Suprapubic skin (tissue), 4 donors: ENCODE measurements around the gene FKBP1B. TPM values are rescaled to one million over a fixed set of nuclear protein-coding genes. Genes with fewer than 3 reads are reported as not detected.

ENCODE experiments used
- DNase-seq, 2 donors: peaks; one replicate each; pipeline ENCODE4 v3.0.0-alpha.2; 2019; ENCODE audit warnings: low spot score in 2 of 2
- H3K27ac ChIP-seq: fragments of 200-600 bp; sonication (generic); one replicate; pipeline ENCODE4 v1.5.1; 2019
- H3K27me3 ChIP-seq: fragments of 200-600 bp; sonication (generic); one replicate; pipeline ENCODE4 v1.5.1; 2019
- H3K36me3 ChIP-seq: fragments of 200-600 bp; sonication (generic); one replicate; pipeline ENCODE4 v1.5.1; 2019
- H3K4me1 ChIP-seq: fragments of 200-600 bp; sonication (generic); one replicate; pipeline ENCODE4 v1.5.1; 2019
- H3K4me3 ChIP-seq: fragments of 200-600 bp; sonication (generic); one replicate; pipeline ENCODE4 v1.5.1; 2019; ENCODE audit warnings: mild to moderate bottlenecking
- H3K9me3 ChIP-seq: fragments of 200-600 bp; sonication (generic); one replicate; pipeline ENCODE4 v1.5.1; 2019
- CTCF ChIP-seq, 2 donors: fragments of 200-600 bp in 1 of 2; fragments of 450-650 bp in 1 of 2; sonication (generic) in 1 of 2; IDR thresholded peaks; one replicate each; pipeline ENCODE4 v1.5.1; 2016 to 2019; ENCODE audit warnings: antibody characterized with exemption in 2 of 2, mild to moderate bottlenecking in 1 of 2, moderate library complexity in 1 of 2
- EP300 ChIP-seq: sonication (generic); formaldehyde crosslinking; IDR thresholded peaks from one replicate; pipeline ENCODE4 v1.6.1; 2017; ENCODE audit warnings: antibody characterized with exemption
- POLR2A ChIP-seq, 2 donors: fragments of 450-650 bp; IDR thresholded peaks; one replicate each; pipeline ENCODE4 v1.6.1; 2017; ENCODE audit warnings: antibody characterized with exemption in 2 of 2, mild to moderate bottlenecking in 2 of 2, moderate library complexity in 2 of 2
- POLR2AphosphoS5 ChIP-seq, 3 donors: sonication (generic); formaldehyde crosslinking; IDR thresholded peaks; one replicate each; pipeline ENCODE4 v1.6.1; 2017; ENCODE audit warnings: antibody characterized with exemption in 3 of 3
- WGBS: methylation state at CpG from one replicate; pipeline ENCODE4 v1.1.5; 2018; 5-methylcytosine and 5-hydroxymethylcytosine counted together
- total RNA-seq, 4 donors: library from RNA; depleted of rRNA; stranded (reverse); fragments of >200 nt; gene quantifications; one replicate each; pipeline ENCODE4 v1.1.0, GENCODE V29; 2016

The FKBP1B gene
- total RNA-seq, 4 donors from 2014 or later: 4.3 to 8.0 (median 6.6) TPM

GRCh38 chr2:24016376-24016761 lies 33.2 kb upstream of the FKBP1B start:
- Histone ChIP-seq H3K36me3 (no peaks in the 10 kb centered on the region), H3K27me3 (no peaks in the 10 kb centered on the region), H3K27ac (no peak overlapping the region), H3K4me1 (no peaks in the 10 kb centered on the region), H3K9me3 (no peaks in the 10 kb centered on the region), H3K4me3 (no peak overlapping the region)
- TF ChIP-seq POLR2AphosphoS5 (IDR thresholded peaks at IDR 0.05) (no peak), POLR2A (IDR thresholded peaks at IDR 0.05) (no peak), CTCF (IDR thresholded peaks at IDR 0.05) (no peak), EP300 (no peak)
- 88% methylated on average over 8 of the region's 9 CpGs for WGBS
- no peak for DNase-seq

DNA sequence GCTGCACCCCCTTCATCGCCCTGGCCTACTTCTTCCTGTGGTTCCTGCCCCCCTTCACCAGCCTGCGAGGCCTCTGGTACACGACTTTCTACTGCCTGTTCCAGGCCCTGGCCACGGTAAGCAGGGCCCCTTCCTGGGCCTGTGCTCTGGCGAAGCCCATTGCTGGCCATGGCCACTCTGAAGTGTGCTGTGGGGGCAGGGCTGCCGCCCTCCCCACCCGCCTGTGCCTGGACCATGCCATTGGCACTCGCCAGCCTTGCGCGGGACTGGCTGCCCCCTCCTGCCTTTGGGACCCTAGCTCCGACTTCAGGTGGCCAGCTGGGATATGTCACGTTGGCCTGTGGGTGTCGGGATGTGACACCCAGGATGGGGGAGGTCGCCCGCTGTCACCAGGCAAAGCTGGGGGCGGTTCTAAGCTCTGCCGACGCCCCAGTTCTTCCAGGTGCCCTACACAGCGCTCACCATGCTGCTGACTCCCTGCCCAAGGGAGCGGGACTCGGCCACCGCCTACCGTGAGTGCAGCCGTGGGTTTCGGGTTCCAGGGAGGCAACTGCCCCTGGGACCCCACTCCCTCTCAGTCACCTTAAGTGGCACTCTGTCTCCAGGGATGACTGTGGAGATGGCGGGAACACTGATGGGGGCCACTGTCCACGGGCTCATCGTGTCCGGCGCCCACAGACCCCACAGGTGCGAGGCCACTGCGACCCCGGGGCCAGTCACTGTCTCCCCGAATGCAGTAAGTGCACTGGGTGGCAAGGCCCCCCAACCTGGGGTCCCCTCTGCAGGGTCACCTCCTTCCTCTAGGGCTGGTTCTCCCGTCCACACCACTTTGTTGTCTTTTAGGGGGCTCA lies 32.5 kb upstream of the FKBP1B start:
- no peak for DNase-seq
- H3K27me3 ChIP-seq: no peaks in the 10 kb centered on the region
- no peaks in the 10 kb centered on the region for H3K9me3 ChIP-seq
- 100% methylated on average over 2 of the region's 35 CpGs for WGBS
- H3K27ac ChIP-seq: no peak overlapping the region
- H3K4me1 ChIP-seq: no peaks in the 10 kb centered on the region
- TF ChIP-seq POLR2A (IDR thresholded peaks at IDR 0.05): no peak
- no peak for TF ChIP-seq EP300
- no peak for TF ChIP-seq POLR2AphosphoS5 (IDR thresholded peaks at IDR 0.05)
- TF ChIP-seq CTCF (IDR thresholded peaks at IDR 0.05): no peak
- H3K36me3 ChIP-seq: no peaks in the 10 kb centered on the region
- no peak overlapping the region for H3K4me3 ChIP-seq

- 89% methylated on average over 8 of the region's 8 CpGs for WGBS
- TF ChIP-seq EP300 (no peak), POLR2AphosphoS5 (IDR thresholded peaks at IDR 0.05) (no peak), CTCF (IDR thresholded peaks at IDR 0.05) (no peak), POLR2A (IDR thresholded peaks at IDR 0.05) (no peak)
These were observed 31.8 kb upstream of the FKBP1B start for GRCh38 chr2:24017711-24018110.

DNA sequence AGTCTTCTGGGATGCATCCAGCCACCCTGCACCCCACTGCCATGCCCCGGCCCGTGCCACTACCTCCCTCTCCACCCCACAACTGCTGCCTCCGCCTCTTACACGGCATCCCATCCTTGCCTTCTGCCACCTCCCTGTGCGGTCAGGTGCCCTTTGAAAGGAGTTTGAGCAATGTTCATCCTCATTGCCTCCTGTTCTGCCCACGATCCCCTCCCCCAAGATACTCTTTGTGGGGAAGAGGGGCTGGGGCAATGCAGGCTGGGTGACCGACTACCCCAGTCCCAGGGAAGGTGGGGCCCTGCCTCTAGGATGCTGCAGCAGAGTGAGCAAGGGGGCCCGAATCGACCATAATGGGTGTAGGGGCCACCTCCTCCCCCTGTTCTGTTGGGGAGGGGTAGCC lies 31.3 kb upstream of the FKBP1B start:
- TF ChIP-seq EP300 (no peak), POLR2AphosphoS5 (IDR thresholded peaks at IDR 0.05) (no peak), POLR2A (IDR thresholded peaks at IDR 0.05) (no peak), CTCF (IDR thresholded peaks at IDR 0.05) (no peak)
- Histone ChIP-seq H3K9me3 (no peaks in the 10 kb centered on the region), H3K27me3 (no peaks in the 10 kb centered on the region), H3K36me3 (peaks cover 8% of the 10 kb centered on the region), H3K27ac (no peak overlapping the region), H3K4me1 (no peaks in the 10 kb centered on the region), H3K4me3 (no peak overlapping the region)
- no peak for DNase-seq
- 84% methylated on average over 9 of the region's 9 CpGs for WGBS

More at GRCh38 chr2:24017711-24018110, 31.8 kb upstream of the FKBP1B start:
- no peak for DNase-seq
- no peak overlapping the region for H3K27ac ChIP-seq
- H3K9me3 ChIP-seq: no peaks in the 10 kb centered on the region
- H3K36me3 ChIP-seq: peaks cover 2% of the 10 kb centered on the region
- H3K4me3 ChIP-seq: no peak overlapping the region
- H3K4me1 ChIP-seq: no peaks in the 10 kb centered on the region
- no peaks in the 10 kb centered on the region for H3K27me3 ChIP-seq

DNA sequence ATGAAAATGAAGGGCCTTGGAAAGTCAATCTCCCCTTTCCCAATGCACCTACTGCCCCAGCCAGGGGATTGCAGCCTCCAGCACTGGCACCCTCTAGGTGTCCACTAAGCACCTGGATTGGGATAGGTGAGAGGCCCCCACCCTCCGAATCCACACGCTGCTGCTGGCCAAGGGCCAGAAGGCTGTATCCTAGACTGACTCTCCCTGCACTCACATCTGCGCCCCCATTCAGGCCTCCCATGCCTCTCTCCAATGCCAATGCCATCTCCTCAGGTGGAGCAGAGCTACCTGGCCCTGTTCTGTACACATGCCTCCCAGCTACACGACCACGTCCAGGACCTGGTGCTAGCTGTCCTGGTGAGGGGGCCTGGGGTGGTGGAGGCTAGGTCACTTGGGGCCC lies 29.8 kb upstream of the FKBP1B start:
- H3K27ac ChIP-seq: no peak overlapping the region
- 75% methylated on average over 5 of the region's 5 CpGs for WGBS
- H3K4me3 ChIP-seq: no peak overlapping the region
- no peaks in the 10 kb centered on the region for H3K27me3 ChIP-seq
- DNase-seq: no peak
- no peaks in the 10 kb centered on the region for H3K4me1 ChIP-seq
- H3K9me3 ChIP-seq: no peaks in the 10 kb centered on the region
- H3K36me3 ChIP-seq: peaks cover 19% of the 10 kb centered on the region
- TF ChIP-seq POLR2A (IDR thresholded peaks at IDR 0.05) (no peak), CTCF (IDR thresholded peaks at IDR 0.05) (no peak), EP300 (no peak), POLR2AphosphoS5 (IDR thresholded peaks at IDR 0.05) (no peak)
